ENCODE data around the gene PANX1.

- TF ChIP-seq CTCF (IDR thresholded peaks at IDR 0.05 in 2 of 3, conservative IDR thresholded peaks at IDR 0.05 in 1 of 3; ENCODE audit: borderline replicate concordance in 1 of 3, insufficient read depth in 1 of 3, low read depth in 2 of 3, low read length in 2 of 3) (no peak), MAX (IDR thresholded peaks at IDR 0.05) (no peak), JUND (IDR thresholded peaks at IDR 0.05) (no peak), ZNF274 (IDR thresholded peaks at IDR 0.05; ENCODE audit: low read depth, low read length) (no peak), SIN3A (IDR thresholded peaks at IDR 0.05; ENCODE audit: low read depth) (no peak), ZFX (IDR thresholded peaks at IDR 0.05) (no peak), REST (IDR thresholded peaks at IDR 0.05; ENCODE audit: low read depth) (no peak), POLR2A (IDR thresholded peaks at IDR 0.05; ENCODE audit: borderline replicate concordance, extremely low read depth, insufficient read depth, insufficient read length) (no peak), EZH2 (IDR thresholded peaks at IDR 0.05) (no peak), ELF1 (IDR thresholded peaks at IDR 0.05; ENCODE audit: borderline replicate concordance, low read depth) (no peak), CEBPB (IDR thresholded peaks at IDR 0.05; ENCODE audit: low read depth) (no peak), EZH2phosphoT487 (IDR thresholded peaks at IDR 0.05; ENCODE audit: borderline replicate concordance) (no peak)
Observed at GRCh38 chr11:94217705-94218104, 89.1 kb downstream of the PANX1 start.

Data from HCT116 (cell line).